Measurements from ENCODE around the gene SYNPR. TPM values are rescaled to one million over a fixed set of nuclear protein-coding genes. Genes with fewer than 3 reads are reported as not detected.
A peak's percentile ranks its signal among the peaks of the same experiment; 100 is the strongest.

Gene SYNPR
- total RNA-seq, 1 experiment from 2014 or later: not detected

- TF ChIP-seq EZH2 (IDR thresholded peaks at IDR 0.05; ENCODE audit: low read length, unreplicated experiment) (no peak), EZH2phosphoT487 (IDR thresholded peaks at IDR 0.05; ENCODE audit: borderline replicate concordance, low read length) (no peak), CTCF (conservative IDR thresholded peaks at IDR 0.05; ENCODE audit: low read depth, low read length) (no peak)
- H3K9ac ChIP-seq (ENCODE audit: low read length): no peak overlapping the region
- peaks cover 25% of the 10 kb centered on the region for H3K27me3 ChIP-seq (ENCODE audit: low read length)
- BruUV-seq (replicated peaks): no TSS peak
- POLR2A ChIA-PET (ENCODE audit: unreplicated experiment): no interaction called here
- DNase-seq: peak; percentile 35
- no peak overlapping the region for H3K4me3 ChIP-seq (ENCODE audit: low read length)
- H2AFZ ChIP-seq (ENCODE audit: low read length): no peak overlapping the region
- no peak overlapping the region for H3K4me2 ChIP-seq (ENCODE audit: low read length)
- no peaks in the 10 kb centered on the region for H3K9me2 ChIP-seq (replicated peaks; ENCODE audit: low read length)
- no peaks in the 10 kb centered on the region for H3K36me3 ChIP-seq (ENCODE audit: low read depth, low read length)
- CTCF ChIA-PET: no interaction called here
- H3K4me1 ChIP-seq (ENCODE audit: insufficient read depth, low read length): no peaks in the 10 kb centered on the region
- ATAC-seq: no peak
- no peaks in the 10 kb centered on the region for H3F3A ChIP-seq (ENCODE audit: low read length, unreplicated experiment)
- no peaks in the 10 kb centered on the region for H4K20me1 ChIP-seq (ENCODE audit: low read length)
- no peaks in the 10 kb centered on the region for H3K9me3 ChIP-seq (ENCODE audit: low read length)
- intact Hi-C loops (cut with micrococcal nuclease): no loop called here
- no peaks in the 10 kb centered on the region for H3K79me2 ChIP-seq (ENCODE audit: low read length)
- H3K27ac ChIP-seq (ENCODE audit: low read length): no peak overlapping the region
These were observed 302.0 kb downstream of the SYNPR start for GRCh38 chr3:63580151-63580550.

DNA sequence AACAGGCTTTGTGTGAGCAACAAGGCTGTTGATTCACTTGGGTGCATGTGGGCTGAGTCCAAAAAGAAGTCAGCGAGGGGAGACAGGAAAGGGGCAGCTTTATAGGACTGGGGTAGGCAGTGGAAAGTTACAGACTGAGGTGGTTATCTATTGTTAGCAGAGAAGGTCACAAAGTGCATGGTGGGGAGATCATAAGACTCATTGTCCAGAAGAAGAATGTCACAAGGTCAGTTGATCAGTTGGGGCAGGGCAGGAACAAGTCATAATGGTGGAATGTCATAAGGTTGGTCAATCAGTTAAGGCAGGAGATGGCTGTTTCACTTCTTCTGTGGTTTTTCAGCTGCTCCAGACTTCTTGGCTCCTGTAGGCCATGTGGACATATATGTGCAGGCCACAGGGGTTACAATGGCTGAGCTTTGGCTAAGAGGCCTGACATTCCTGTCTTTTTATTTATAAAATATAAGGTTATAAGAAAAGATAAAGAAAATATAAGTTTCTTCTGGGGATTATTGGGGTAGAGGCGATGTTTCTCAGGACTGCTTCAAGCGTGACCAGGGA, 304.9 kb downstream of the SYNPR start:
- no TSS peak for BruUV-seq (replicated peaks)
- intact Hi-C loops (cut with micrococcal nuclease): no loop called here
- ChIA-PET CTCF (no interaction called here), POLR2A (ENCODE audit: unreplicated experiment) (no interaction called here)
- Histone ChIP-seq H3K4me1 (ENCODE audit: insufficient read depth, low read length) (no peaks in the 10 kb centered on the region), H3K79me2 (ENCODE audit: low read length) (no peaks in the 10 kb centered on the region), H3K9ac (ENCODE audit: low read length) (no peak overlapping the region), H3K9me2 (replicated peaks; ENCODE audit: low read length) (no peaks in the 10 kb centered on the region), H3K9me3 (ENCODE audit: low read length) (no peaks in the 10 kb centered on the region), H3K4me3 (ENCODE audit: low read length) (no peak overlapping the region), H3K27ac (ENCODE audit: low read length) (no peak overlapping the region), H3F3A (ENCODE audit: low read length, unreplicated experiment) (no peaks in the 10 kb centered on the region), H2AFZ (ENCODE audit: low read length) (no peak overlapping the region), H3K36me3 (ENCODE audit: low read depth, low read length) (no peaks in the 10 kb centered on the region), H3K4me2 (ENCODE audit: low read length) (no peak overlapping the region), H3K27me3 (ENCODE audit: low read length) (peaks cover 32% of the 10 kb centered on the region), H4K20me1 (ENCODE audit: low read length) (no peaks in the 10 kb centered on the region)
- DNase-seq (no peak), ATAC-seq (no peak)
- TF ChIP-seq EZH2phosphoT487 (IDR thresholded peaks at IDR 0.05; ENCODE audit: borderline replicate concordance, low read length) (no peak), EZH2 (IDR thresholded peaks at IDR 0.05; ENCODE audit: low read length, unreplicated experiment) (no peak), CTCF (conservative IDR thresholded peaks at IDR 0.05; ENCODE audit: low read depth, low read length) (no peak)

GRCh38 chr3:63584681-63585080, 306.6 kb downstream of the SYNPR start:
- no peak for TF ChIP-seq CTCF (conservative IDR thresholded peaks at IDR 0.05; ENCODE audit: low read depth, low read length)
- TF ChIP-seq EZH2phosphoT487 (IDR thresholded peaks at IDR 0.05; ENCODE audit: borderline replicate concordance, low read length): no peak
- TF ChIP-seq EZH2 (IDR thresholded peaks at IDR 0.05; ENCODE audit: low read length, unreplicated experiment): no peak
- Histone ChIP-seq H3K9me2 (replicated peaks; ENCODE audit: low read length) (no peaks in the 10 kb centered on the region), H4K20me1 (ENCODE audit: low read length) (no peaks in the 10 kb centered on the region), H3K79me2 (ENCODE audit: low read length) (no peaks in the 10 kb centered on the region), H3K4me1 (ENCODE audit: insufficient read depth, low read length) (no peaks in the 10 kb centered on the region), H3F3A (ENCODE audit: low read length, unreplicated experiment) (no peaks in the 10 kb centered on the region), H2AFZ (ENCODE audit: low read length) (no peak overlapping the region), H3K27ac (ENCODE audit: low read length) (no peak overlapping the region), H3K27me3 (ENCODE audit: low read length) (peaks cover 32% of the 10 kb centered on the region), H3K36me3 (ENCODE audit: low read depth, low read length) (no peaks in the 10 kb centered on the region), H3K4me3 (ENCODE audit: low read length) (no peak overlapping the region), H3K9me3 (ENCODE audit: low read length) (no peaks in the 10 kb centered on the region), H3K4me2 (ENCODE audit: low read length) (no peak overlapping the region), H3K9ac (ENCODE audit: low read length) (no peak overlapping the region)
- BruUV-seq (replicated peaks): no TSS peak
- intact Hi-C loops (cut with micrococcal nuclease): no loop called here
- no peak for DNase-seq
- no peak for ATAC-seq
- POLR2A ChIA-PET (ENCODE audit: unreplicated experiment): no interaction called here
- CTCF ChIA-PET: no interaction called here

Measured in PC-3 (cell line).